BLaER1 treated with 17β-estradiol and CSF1 and Interleukin-3, amounts not matched to agents 10 nM and 100 nM (cell line): ENCODE data around the gene ELFN1.

Experiments
- H3K27ac ChIP-seq, 11 experiments: shearing (Covaris generic); formaldehyde crosslinking; 2 replicates each; pipeline ENCODE4 v1.8.1; 2022
- H3K27me3 ChIP-seq, 11 experiments: shearing (Covaris generic); formaldehyde crosslinking; 2 replicates each; pipeline ENCODE4 v1.8.1; 2022
- H3K36me3 ChIP-seq, 11 experiments: shearing (Covaris generic); formaldehyde crosslinking; 2 replicates each; pipeline ENCODE4 v1.8.1; 2022
- H3K4me1 ChIP-seq, 10 experiments: shearing (Covaris generic); formaldehyde crosslinking; 2 replicates each; pipeline ENCODE4 v1.8.1; 2022
- H3K4me2 ChIP-seq, 11 experiments: shearing (Covaris generic); formaldehyde crosslinking; 2 replicates each; pipeline ENCODE4 v1.8.1; 2022
- H3K4me3 ChIP-seq, 10 experiments: shearing (Covaris generic); formaldehyde crosslinking; 2 replicates each; pipeline ENCODE4 v1.8.1; 2022
- H3K9ac ChIP-seq, 11 experiments: shearing (Covaris generic); formaldehyde crosslinking; 2 replicates each; pipeline ENCODE4 v1.8.1; 2022
- H3K9me3 ChIP-seq, 11 experiments: shearing (Covaris generic); formaldehyde crosslinking; replicated peaks in 1 of 11; 2 replicates each; pipeline ENCODE4 v1.8.1; 2022
- H4K20me1 ChIP-seq, 11 experiments: shearing (Covaris generic); formaldehyde crosslinking; 2 replicates each; pipeline ENCODE4 v1.8.1; 2022
- Cebpa-rat ChIP-seq, 11 experiments: shearing (Covaris generic); IDR thresholded peaks; 2 replicates each; pipeline ENCODE4 v1.8.1; 2022

ELFN1 gene

GRCh38 chr7:1750541-1751021, 80.5 kb downstream of the ELFN1 start:
- Histone ChIP-seq H3K27me3 (peaks cover 34 to 47% (median 37%) of the 10 kb centered on the region in 11 experiments), H3K9me3 (no peaks in the 10 kb centered on the region), H4K20me1 (peaks cover 0 to 31% (median 0%) of the 10 kb centered on the region in 11 experiments; a peak in 3 of 22 replicates), H3K9ac (no peak overlapping the region), H3K27ac (no peak overlapping the region), H3K4me2 (peak overlapping the region in 8 of 11 experiments; percentile 5 to 56 (median 36); a peak in 13 of 22 replicates), H3K4me3 (no peak overlapping the region), H3K4me1 (peaks cover 0 to 62% (median 41%) of the 10 kb centered on the region in 10 experiments; a peak in 18 of 20 replicates), H3K36me3 (peaks cover 0 to 6% (median 0%) of the 10 kb centered on the region in 11 experiments; a peak in 1 of 22 replicates)
- no peak for TF ChIP-seq Cebpa-rat (IDR thresholded peaks at IDR 0.05)

- Histone ChIP-seq H4K20me1 (peaks cover 0 to 21% (median 0%) of the 10 kb centered on the region in 11 experiments; a peak in 3 of 22 replicates), H3K9me3 (no peaks in the 10 kb centered on the region), H3K4me2 (no peak overlapping the region), H3K36me3 (no peaks in the 10 kb centered on the region), H3K27me3 (peaks cover 34 to 49% (median 37%) of the 10 kb centered on the region in 11 experiments), H3K4me3 (no peak overlapping the region), H3K27ac (no peak overlapping the region), H3K4me1 (peaks cover 0 to 78% (median 56%) of the 10 kb centered on the region in 10 experiments; a peak in 18 of 20 replicates), H3K9ac (no peak overlapping the region)
- TF ChIP-seq Cebpa-rat (IDR thresholded peaks at IDR 0.05): no peak
These were observed 82.0 kb downstream of the ELFN1 start for GRCh38 chr7:1752111-1752510.

GRCh38 chr7:1752771-1753563, 82.9 kb downstream of the ELFN1 start:
- Histone ChIP-seq H3K36me3 (no peaks in the 10 kb centered on the region), H3K4me3 (no peak overlapping the region), H3K4me2 (peak overlapping the region in 9 of 11 experiments; percentile 42 to 67 (median 52); a peak in 18 of 22 replicates), H4K20me1 (peaks cover 0 to 21% (median 0%) of the 10 kb centered on the region in 11 experiments; a peak in 3 of 22 replicates), H3K9ac (no peak overlapping the region), H3K27me3 (peaks cover 27 to 41% (median 29%) of the 10 kb centered on the region in 11 experiments), H3K27ac (no peak overlapping the region), H3K4me1 (peaks cover 0 to 74% (median 53%) of the 10 kb centered on the region in 10 experiments; a peak in 18 of 20 replicates), H3K9me3 (no peaks in the 10 kb centered on the region)
- TF ChIP-seq Cebpa-rat (IDR thresholded peaks at IDR 0.05): no peak

GRCh38 chr7:1753564-1753867, 83.4 kb downstream of the ELFN1 start:
- Histone ChIP-seq H4K20me1 (peaks cover 0 to 18% (median 0%) of the 10 kb centered on the region in 11 experiments; a peak in 3 of 22 replicates), H3K4me2 (peak overlapping the region in 9 of 11 experiments; percentile 42 to 67 (median 52); a peak in 18 of 22 replicates), H3K9me3 (no peaks in the 10 kb centered on the region), H3K4me1 (peaks cover 0 to 68% (median 48%) of the 10 kb centered on the region in 10 experiments; a peak in 18 of 20 replicates), H3K27me3 (peaks cover 22 to 36% (median 23%) of the 10 kb centered on the region in 11 experiments), H3K27ac (no peak overlapping the region), H3K36me3 (no peaks in the 10 kb centered on the region), H3K4me3 (no peak overlapping the region), H3K9ac (no peak overlapping the region)
- no peak for TF ChIP-seq Cebpa-rat (IDR thresholded peaks at IDR 0.05)

- peaks cover 0 to 63% (median 46%) of the 10 kb centered on the region in 10 experiments; a peak in 18 of 20 replicates for H3K4me1 ChIP-seq
- H3K4me3 ChIP-seq: no peak overlapping the region
- no peak overlapping the region for H3K27ac ChIP-seq
- H3K36me3 ChIP-seq: no peaks in the 10 kb centered on the region
- H3K9ac ChIP-seq: no peak overlapping the region
- H3K4me2 ChIP-seq: peak overlapping the region in 3 of 11 experiments; percentile 5 to 79 (median 14); a peak in 3 of 22 replicates
- no peak for TF ChIP-seq Cebpa-rat (IDR thresholded peaks at IDR 0.05)
- peaks cover 13 to 27% (median 15%) of the 10 kb centered on the region in 11 experiments for H3K27me3 ChIP-seq
- peaks cover 0 to 11% (median 0%) of the 10 kb centered on the region in 11 experiments; a peak in 3 of 22 replicates for H4K20me1 ChIP-seq
- H3K9me3 ChIP-seq: no peaks in the 10 kb centered on the region
These were observed 84.3 kb downstream of the ELFN1 start for GRCh38 chr7:1754345-1754908.

GRCh38 chr7:1755783-1756625, 85.9 kb downstream of the ELFN1 start:
- Histone ChIP-seq H3K9me3 (no peaks in the 10 kb centered on the region), H3K4me2 (peak overlapping the region in 8 of 11 experiments; percentile 38 to 79 (median 66); a peak in 16 of 22 replicates), H3K27ac (no peak overlapping the region), H3K4me3 (no peak overlapping the region), H3K4me1 (peaks cover 0 to 47% (median 34%) of the 10 kb centered on the region in 10 experiments; a peak in 18 of 20 replicates), H3K27me3 (peaks cover 0 to 11% (median 0%) of the 10 kb centered on the region in 11 experiments; a peak in 2 of 22 replicates), H3K36me3 (no peaks in the 10 kb centered on the region), H3K9ac (no peak overlapping the region), H4K20me1 (peaks cover 0 to 4% (median 0%) of the 10 kb centered on the region in 11 experiments; a peak in 3 of 22 replicates)
- no peak for TF ChIP-seq Cebpa-rat (IDR thresholded peaks at IDR 0.05)

GRCh38 chr7:1757601-1758000, 87.5 kb downstream of the ELFN1 start:
- peaks cover 0 to 4% (median 0%) of the 10 kb centered on the region in 11 experiments; a peak in 2 of 22 replicates for H4K20me1 ChIP-seq
- H3K27me3 ChIP-seq: peaks cover 0 to 9% (median 0%) of the 10 kb centered on the region in 11 experiments; a peak in 1 of 22 replicates
- no peak overlapping the region for H3K4me3 ChIP-seq
- no peak for TF ChIP-seq Cebpa-rat (IDR thresholded peaks at IDR 0.05)
- H3K36me3 ChIP-seq: no peaks in the 10 kb centered on the region
- H3K4me1 ChIP-seq: peaks cover 0 to 42% (median 31%) of the 10 kb centered on the region in 10 experiments; a peak in 18 of 20 replicates
- peaks cover 0 to 2% (median 0%) of the 10 kb centered on the region in 11 experiments; a peak in 2 of 22 replicates for H3K9me3 ChIP-seq
- no peak overlapping the region for H3K4me2 ChIP-seq
- H3K27ac ChIP-seq: no peak overlapping the region
- no peak overlapping the region for H3K9ac ChIP-seq
